Measurements from ENCODE around the gene TRIM40.

The TRIM40 gene

GRCh38 chr6:30158475-30159040 is 22.6 kb downstream of the TRIM40 start:
- no peaks in the 10 kb centered on the region for H3K27me3 ChIP-seq (replicated peaks in 2 of 5; ENCODE audit: control insufficient read depth in 4 of 5, insufficient read depth in 5 of 5, low read length in 4 of 5)
- no peak overlapping the region for H3K4me3 ChIP-seq (ENCODE audit: control insufficient read depth in 1 of 7, extremely low read depth in 1 of 7, insufficient read depth in 4 of 7, low read depth in 2 of 7, low read length in 6 of 7)
- ChIA-PET POLR2A (no interaction called here), CTCF (interaction anchor here (0.7 to 1.2 kb wide), 2 partner anchors 10 to 88 kb away, joined by 3 read pairs; no protein-coding TSS in a partner anchor)
- no peak overlapping the region for H3K27ac ChIP-seq (ENCODE audit: insufficient read depth in 1 of 2, low read depth in 1 of 2, low read length in 2 of 2, poor library complexity in 1 of 2, severe bottlenecking in 2 of 2)
- no peak for DNase-seq
- H3K4me1 ChIP-seq (ENCODE audit: control extremely low read depth in 1 of 4, control insufficient read depth in 4 of 4, insufficient read depth in 4 of 4, low read length in 3 of 4) = peaks cover 0 to 29% (median 13%) of the 10 kb centered on the region in 4 experiments
- WGBS (ENCODE audit: insufficient coverage) = 92% methylated on average over 2 of the region's 3 CpGs
- no peaks in the 10 kb centered on the region for H3K36me3 ChIP-seq (ENCODE audit: control insufficient read depth in 4 of 4, insufficient read depth in 4 of 4, low read length in 3 of 4)
- no peaks in the 10 kb centered on the region for H3K9me3 ChIP-seq (ENCODE audit: control extremely low read depth in 1 of 5, control insufficient read depth in 4 of 5, insufficient read depth in 2 of 5, low read depth in 1 of 5, low read length in 4 of 5)

- Histone ChIP-seq H3K4me3 (ENCODE audit: control insufficient read depth in 1 of 7, extremely low read depth in 1 of 7, insufficient read depth in 4 of 7, low read depth in 2 of 7, low read length in 6 of 7) (no peak overlapping the region), H3K36me3 (ENCODE audit: control insufficient read depth in 4 of 4, insufficient read depth in 4 of 4, low read length in 3 of 4) (no peaks in the 10 kb centered on the region), H3K27me3 (replicated peaks in 2 of 5; ENCODE audit: control insufficient read depth in 4 of 5, insufficient read depth in 5 of 5, low read length in 4 of 5) (no peaks in the 10 kb centered on the region), H3K4me1 (ENCODE audit: control extremely low read depth in 1 of 4, control insufficient read depth in 4 of 4, insufficient read depth in 4 of 4, low read length in 3 of 4) (peaks cover 0 to 36% (median 18%) of the 10 kb centered on the region in 4 experiments), H3K27ac (ENCODE audit: insufficient read depth in 1 of 2, low read depth in 1 of 2, low read length in 2 of 2, poor library complexity in 1 of 2, severe bottlenecking in 2 of 2) (no peak overlapping the region), H3K9me3 (ENCODE audit: control extremely low read depth in 1 of 5, control insufficient read depth in 4 of 5, insufficient read depth in 2 of 5, low read depth in 1 of 5, low read length in 4 of 5) (no peaks in the 10 kb centered on the region)
- ChIA-PET POLR2A (no interaction called here), CTCF (no interaction called here)
- 98% methylated on average over 16 of the region's 17 CpGs for WGBS (ENCODE audit: insufficient coverage)
- no peak for DNase-seq
These were observed 24.3 kb downstream of the TRIM40 start for GRCh38 chr6:30160008-30160784.

- Histone ChIP-seq H3K27me3 (replicated peaks in 2 of 5; ENCODE audit: control insufficient read depth in 4 of 5, insufficient read depth in 5 of 5, low read length in 4 of 5) (no peaks in the 10 kb centered on the region), H3K4me1 (ENCODE audit: control extremely low read depth in 1 of 4, control insufficient read depth in 4 of 4, insufficient read depth in 4 of 4, low read length in 3 of 4) (peaks cover 0 to 36% (median 18%) of the 10 kb centered on the region in 4 experiments), H3K4me3 (ENCODE audit: control insufficient read depth in 1 of 7, extremely low read depth in 1 of 7, insufficient read depth in 4 of 7, low read depth in 2 of 7, low read length in 6 of 7) (no peak within 1 kb of the TSS), H3K9me3 (ENCODE audit: control extremely low read depth in 1 of 5, control insufficient read depth in 4 of 5, insufficient read depth in 2 of 5, low read depth in 1 of 5, low read length in 4 of 5) (no peaks in the 10 kb centered on the region), H3K27ac (ENCODE audit: insufficient read depth in 1 of 2, low read depth in 1 of 2, low read length in 2 of 2, poor library complexity in 1 of 2, severe bottlenecking in 2 of 2) (no peak within 1 kb of the TSS), H3K36me3 (ENCODE audit: control insufficient read depth in 4 of 4, insufficient read depth in 4 of 4, low read length in 3 of 4) (no peaks in the 10 kb centered on the region)
- DNase-seq = peak in 2 of 3 donors; percentile 44 to 66
- WGBS (ENCODE audit: insufficient coverage) = no CpG with 5 or more reads among the region's 4 CpGs
- CTCF ChIA-PET = interaction anchor here (1.0 kb wide), 1 partner anchor 10 kb away, joined by 3 read pairs; no protein-coding TSS in a partner anchor
- POLR2A ChIA-PET = no interaction called here
These were observed 25.0 kb downstream of the TRIM40 start, which contains the start of gene TRIM10 for GRCh38 chr6:30160785-30161531. Gene TRIM10 (minus strand): TSS chr6:30161211. CDS start chr6:30160858, 353 bp downstream.

- Histone ChIP-seq H3K4me3 (ENCODE audit: control insufficient read depth in 1 of 7, extremely low read depth in 1 of 7, insufficient read depth in 4 of 7, low read depth in 2 of 7, low read length in 6 of 7) (no peak overlapping the region), H3K27me3 (replicated peaks in 2 of 5; ENCODE audit: control insufficient read depth in 4 of 5, insufficient read depth in 5 of 5, low read length in 4 of 5) (no peaks in the 10 kb centered on the region), H3K9me3 (ENCODE audit: control extremely low read depth in 1 of 5, control insufficient read depth in 4 of 5, insufficient read depth in 2 of 5, low read depth in 1 of 5, low read length in 4 of 5) (no peaks in the 10 kb centered on the region), H3K4me1 (ENCODE audit: control extremely low read depth in 1 of 4, control insufficient read depth in 4 of 4, insufficient read depth in 4 of 4, low read length in 3 of 4) (peaks cover 2 to 37% (median 21%) of the 10 kb centered on the region in 4 experiments), H3K36me3 (ENCODE audit: control insufficient read depth in 4 of 4, insufficient read depth in 4 of 4, low read length in 3 of 4) (no peaks in the 10 kb centered on the region), H3K27ac (ENCODE audit: insufficient read depth in 1 of 2, low read depth in 1 of 2, low read length in 2 of 2, poor library complexity in 1 of 2, severe bottlenecking in 2 of 2) (no peak overlapping the region)
- CTCF ChIA-PET = no interaction called here
- no peak for DNase-seq
- 93% methylated on average over 5 of the region's 12 CpGs for WGBS (ENCODE audit: insufficient coverage)
- POLR2A ChIA-PET = no interaction called here
These were observed 26.5 kb downstream of the TRIM40 start for GRCh38 chr6:30162265-30163089.

GRCh38 chr6:30163090-30163917 is 27.4 kb downstream of the TRIM40 start, which contains the start of gene TRIM15:
Gene TRIM15 (plus strand): TSS chr6:30163546. CDS start chr6:30163685, 139 bp downstream.
- 91% methylated on average over 27 of the region's 31 CpGs for WGBS (ENCODE audit: insufficient coverage)
- H3K4me1 ChIP-seq (ENCODE audit: control extremely low read depth in 1 of 4, control insufficient read depth in 4 of 4, insufficient read depth in 4 of 4, low read length in 3 of 4) = peaks cover 3 to 35% (median 24%) of the 10 kb centered on the region in 4 experiments
- DNase-seq = peak in 2 of 3 donors; percentile 32 to 38
- ChIA-PET POLR2A (no interaction called here), CTCF (interaction anchor here (0.7 to 1.7 kb wide), 4 partner anchors 9 to 59 kb away, joined by 3 to 5 read pairs (median 3); no protein-coding TSS in a partner anchor)
- no peak within 1 kb of the TSS for H3K27ac ChIP-seq (ENCODE audit: insufficient read depth in 1 of 2, low read depth in 1 of 2, low read length in 2 of 2, poor library complexity in 1 of 2, severe bottlenecking in 2 of 2)
- H3K36me3 ChIP-seq (ENCODE audit: control insufficient read depth in 4 of 4, insufficient read depth in 4 of 4, low read length in 3 of 4) = no peaks in the 10 kb centered on the region
- no peak within 1 kb of the TSS for H3K4me3 ChIP-seq (ENCODE audit: control insufficient read depth in 1 of 7, extremely low read depth in 1 of 7, insufficient read depth in 4 of 7, low read depth in 2 of 7, low read length in 6 of 7)
- no peaks in the 10 kb centered on the region for H3K9me3 ChIP-seq (ENCODE audit: control extremely low read depth in 1 of 5, control insufficient read depth in 4 of 5, insufficient read depth in 2 of 5, low read depth in 1 of 5, low read length in 4 of 5)
- no peaks in the 10 kb centered on the region for H3K27me3 ChIP-seq (replicated peaks in 2 of 5; ENCODE audit: control insufficient read depth in 4 of 5, insufficient read depth in 5 of 5, low read length in 4 of 5)
